Panc1 (cell line): ENCODE measurements around the gene LRRC23. TPM values are rescaled to one million over a fixed set of nuclear protein-coding genes. Genes with fewer than 3 reads are reported as not detected.

ENCODE experiments used
- ATAC-seq: fragments of 200-7000 bp; cut with Tn5 transposase; 2 replicates; pipeline ENCODE4 v1.9.1; 2020; ENCODE audit warnings: mild to moderate bottlenecking, moderate library complexity
- BruUV-seq: library from RNA; stranded (reverse); fragments of 400-500 nt; replicated peaks from 2 replicates; lab custom pipeline; 2021; lab: Mats Ljungman, UMichigan
- CTCF ChIA-PET: fragments of 300-600 bp; sonication (Branson Sonifier 250); formaldehyde crosslinking; loops from one replicate; lab custom pipeline; 2022; ENCODE audit warnings: antibody characterized with exemption; lab: Charles Lee
- POLR2A ChIA-PET: fragments of 300-600 bp; sonication (Branson Sonifier 250); formaldehyde crosslinking; loops from one replicate; lab custom pipeline; 2022; ENCODE audit warnings: antibody characterized with exemption; lab: Charles Lee
- DNase-seq: peaks from one replicate; pipeline ENCODE4 v3.0.0-alpha.2; 2010; ENCODE audit warnings: low read depth, low spot score
- H3K27ac ChIP-seq: 2 replicates; pipeline ENCODE4 v1.5.1; 2011; ENCODE audit warnings: mild to moderate bottlenecking, low read length, inconsistent platforms
- H3K27me3 ChIP-seq: fragments of 200-500 bp; sonication (Bioruptor generic); 2 replicates; pipeline ENCODE4 v1.6.0; 2014; ENCODE audit warnings: low read length, inconsistent platforms; ENCODE audit not compliant: control insufficient read depth, insufficient read depth
- H3K36me3 ChIP-seq: fragments of 200-500 bp; sonication (Bioruptor generic); 2 replicates; pipeline ENCODE4 v1.5.1; 2014; ENCODE audit warnings: inconsistent platforms, mild to moderate bottlenecking, low read length, moderate library complexity; ENCODE audit not compliant: control insufficient read depth, insufficient read depth
- H3K4me1 ChIP-seq: 2 replicates; pipeline ENCODE4 v1.5.1; 2011; ENCODE audit warnings: inconsistent platforms, mild to moderate bottlenecking, low read length, moderate library complexity; ENCODE audit not compliant: control insufficient read depth, insufficient read depth
- H3K4me3 ChIP-seq, 2 experiments: 2 replicates each; pipeline ENCODE4 v1.5.1; 2011 to 2012; ENCODE audit warnings: low read depth in 2 of 2, low read length in 2 of 2, mild to moderate bottlenecking in 2 of 2, inconsistent platforms in 1 of 2, moderate library complexity in 1 of 2
- H3K9me3 ChIP-seq: fragments of 200-500 bp; sonication (Bioruptor generic); 2 replicates; pipeline ENCODE4 v1.5.1; 2014; ENCODE audit warnings: low read depth, mild to moderate bottlenecking, inconsistent platforms, low read length, moderate library complexity; ENCODE audit not compliant: control insufficient read depth, insufficient read depth
- POLR2AphosphoS5 ChIP-seq: IDR thresholded peaks from 2 replicates; pipeline ENCODE4 v1.6.1; 2012; ENCODE audit warnings: mild to moderate bottlenecking, low read depth, low read length, moderate library complexity
- SIN3A ChIP-seq: IDR thresholded peaks from 2 replicates; pipeline ENCODE4 v1.6.1; 2012; ENCODE audit warnings: low read depth, mild to moderate bottlenecking, low read length, moderate library complexity, borderline replicate concordance; ENCODE audit not compliant: insufficient read depth
- TCF7L2 ChIP-seq: IDR thresholded peaks from 2 replicates; pipeline ENCODE4 v1.6.1; 2011; ENCODE audit warnings: mild to moderate bottlenecking, low read depth, low read length, inconsistent platforms
- in situ Hi-C: cut with HindIII; loops from 2 replicates; pipeline ENCODE4 v1.10.0; 2016; ENCODE audit warnings: low sequenced_read_pairs, low pct_unique_long_range_greater_than_20kb
- intact Hi-C: fragments of 100-400 bp; cut with micrococcal nuclease; formaldehyde crosslinking; loops from one replicate; pipeline ENCODE4 v1.10.0; 2022; ENCODE audit not compliant: unreplicated experiment
- total RNA-seq: library from RNA; stranded (reverse); gene quantifications from one replicate; pipeline ENCODE4 v1.2.1, GENCODE V29; 2021; ENCODE audit not compliant: unreplicated experiment
- TF ChIP-seq, protein P1 (sequence below): fragments of 450-650 bp; IDR thresholded peaks from 2 replicates; pipeline ENCODE4 v1.5.1; 2017; ENCODE audit warnings: mild to moderate bottlenecking
- TF ChIP-seq, protein P2 (sequence below), 2 experiments: IDR thresholded peaks; 2 replicates each; pipeline ENCODE4 v1.6.1; 2011 to 2012; ENCODE audit warnings: low read depth in 2 of 2, control low read depth in 1 of 2, low read length in 1 of 2, mild to moderate bottlenecking in 1 of 2, moderate library complexity in 1 of 2; ENCODE audit not compliant: insufficient read depth in 1 of 2

The LRRC23 gene
- total RNA-seq, 1 experiment from 2014 or later = 6.5 TPM

DNA sequence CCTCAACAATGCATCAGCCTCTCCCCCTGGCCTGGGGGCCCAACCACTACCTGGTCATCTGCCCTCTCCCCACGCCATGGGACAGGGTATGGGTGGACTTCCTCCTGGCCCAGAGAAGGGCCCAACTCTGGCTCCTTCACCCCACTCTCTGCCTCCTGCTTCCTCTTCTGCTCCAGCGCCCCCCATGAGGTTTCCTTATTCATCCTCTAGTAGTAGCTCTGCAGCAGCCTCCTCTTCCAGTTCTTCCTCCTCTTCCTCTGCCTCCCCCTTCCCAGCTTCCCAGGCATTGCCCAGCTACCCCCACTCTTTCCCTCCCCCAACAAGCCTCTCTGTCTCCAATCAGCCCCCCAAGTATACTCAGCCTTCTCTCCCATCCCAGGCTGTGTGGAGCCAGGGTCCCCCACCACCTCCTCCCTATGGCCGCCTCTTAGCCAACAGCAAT, 31.6 kb downstream of the LRRC23 start:
- no peak for TF ChIP-seq SIN3A
- TF ChIP-seq, protein P1, sequence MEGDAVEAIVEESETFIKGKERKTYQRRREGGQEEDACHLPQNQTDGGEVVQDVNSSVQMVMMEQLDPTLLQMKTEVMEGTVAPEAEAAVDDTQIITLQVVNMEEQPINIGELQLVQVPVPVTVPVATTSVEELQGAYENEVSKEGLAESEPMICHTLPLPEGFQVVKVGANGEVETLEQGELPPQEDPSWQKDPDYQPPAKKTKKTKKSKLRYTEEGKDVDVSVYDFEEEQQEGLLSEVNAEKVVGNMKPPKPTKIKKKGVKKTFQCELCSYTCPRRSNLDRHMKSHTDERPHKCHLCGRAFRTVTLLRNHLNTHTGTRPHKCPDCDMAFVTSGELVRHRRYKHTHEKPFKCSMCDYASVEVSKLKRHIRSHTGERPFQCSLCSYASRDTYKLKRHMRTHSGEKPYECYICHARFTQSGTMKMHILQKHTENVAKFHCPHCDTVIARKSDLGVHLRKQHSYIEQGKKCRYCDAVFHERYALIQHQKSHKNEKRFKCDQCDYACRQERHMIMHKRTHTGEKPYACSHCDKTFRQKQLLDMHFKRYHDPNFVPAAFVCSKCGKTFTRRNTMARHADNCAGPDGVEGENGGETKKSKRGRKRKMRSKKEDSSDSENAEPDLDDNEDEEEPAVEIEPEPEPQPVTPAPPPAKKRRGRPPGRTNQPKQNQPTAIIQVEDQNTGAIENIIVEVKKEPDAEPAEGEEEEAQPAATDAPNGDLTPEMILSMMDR = no peak
- TF ChIP-seq TCF7L2 = no peak
- no peak; the same call in 1 of the 2 replicates for TF ChIP-seq POLR2AphosphoS5
- TF ChIP-seq, protein P2, sequence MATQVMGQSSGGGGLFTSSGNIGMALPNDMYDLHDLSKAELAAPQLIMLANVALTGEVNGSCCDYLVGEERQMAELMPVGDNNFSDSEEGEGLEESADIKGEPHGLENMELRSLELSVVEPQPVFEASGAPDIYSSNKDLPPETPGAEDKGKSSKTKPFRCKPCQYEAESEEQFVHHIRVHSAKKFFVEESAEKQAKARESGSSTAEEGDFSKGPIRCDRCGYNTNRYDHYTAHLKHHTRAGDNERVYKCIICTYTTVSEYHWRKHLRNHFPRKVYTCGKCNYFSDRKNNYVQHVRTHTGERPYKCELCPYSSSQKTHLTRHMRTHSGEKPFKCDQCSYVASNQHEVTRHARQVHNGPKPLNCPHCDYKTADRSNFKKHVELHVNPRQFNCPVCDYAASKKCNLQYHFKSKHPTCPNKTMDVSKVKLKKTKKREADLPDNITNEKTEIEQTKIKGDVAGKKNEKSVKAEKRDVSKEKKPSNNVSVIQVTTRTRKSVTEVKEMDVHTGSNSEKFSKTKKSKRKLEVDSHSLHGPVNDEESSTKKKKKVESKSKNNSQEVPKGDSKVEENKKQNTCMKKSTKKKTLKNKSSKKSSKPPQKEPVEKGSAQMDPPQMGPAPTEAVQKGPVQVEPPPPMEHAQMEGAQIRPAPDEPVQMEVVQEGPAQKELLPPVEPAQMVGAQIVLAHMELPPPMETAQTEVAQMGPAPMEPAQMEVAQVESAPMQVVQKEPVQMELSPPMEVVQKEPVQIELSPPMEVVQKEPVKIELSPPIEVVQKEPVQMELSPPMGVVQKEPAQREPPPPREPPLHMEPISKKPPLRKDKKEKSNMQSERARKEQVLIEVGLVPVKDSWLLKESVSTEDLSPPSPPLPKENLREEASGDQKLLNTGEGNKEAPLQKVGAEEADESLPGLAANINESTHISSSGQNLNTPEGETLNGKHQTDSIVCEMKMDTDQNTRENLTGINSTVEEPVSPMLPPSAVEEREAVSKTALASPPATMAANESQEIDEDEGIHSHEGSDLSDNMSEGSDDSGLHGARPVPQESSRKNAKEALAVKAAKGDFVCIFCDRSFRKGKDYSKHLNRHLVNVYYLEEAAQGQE (IDR thresholded peaks at IDR 0.05; ENCODE audit: insufficient read depth in 1 of 2, low read depth in 2 of 2, low read length in 1 of 2) = no peak
- H3K4me3 ChIP-seq = no peak overlapping the region
- H3K27ac ChIP-seq = no peak overlapping the region
- POLR2A ChIA-PET = no interaction called here
- intact Hi-C loops = no loop called here
- CTCF ChIA-PET = no interaction called here
- H3K9me3 ChIP-seq = no peaks in the 10 kb centered on the region
- no TSS peak for BruUV-seq
- no peak for ATAC-seq
- H3K36me3 ChIP-seq = peaks cover 3% of the 10 kb centered on the region; the same call in 1 of the 2 replicates
- in situ Hi-C loops = no loop called here
- H3K27me3 ChIP-seq = no peaks in the 10 kb centered on the region
- DNase-seq = no peak
- peaks cover 41% of the 10 kb centered on the region for H3K4me1 ChIP-seq

DNA sequence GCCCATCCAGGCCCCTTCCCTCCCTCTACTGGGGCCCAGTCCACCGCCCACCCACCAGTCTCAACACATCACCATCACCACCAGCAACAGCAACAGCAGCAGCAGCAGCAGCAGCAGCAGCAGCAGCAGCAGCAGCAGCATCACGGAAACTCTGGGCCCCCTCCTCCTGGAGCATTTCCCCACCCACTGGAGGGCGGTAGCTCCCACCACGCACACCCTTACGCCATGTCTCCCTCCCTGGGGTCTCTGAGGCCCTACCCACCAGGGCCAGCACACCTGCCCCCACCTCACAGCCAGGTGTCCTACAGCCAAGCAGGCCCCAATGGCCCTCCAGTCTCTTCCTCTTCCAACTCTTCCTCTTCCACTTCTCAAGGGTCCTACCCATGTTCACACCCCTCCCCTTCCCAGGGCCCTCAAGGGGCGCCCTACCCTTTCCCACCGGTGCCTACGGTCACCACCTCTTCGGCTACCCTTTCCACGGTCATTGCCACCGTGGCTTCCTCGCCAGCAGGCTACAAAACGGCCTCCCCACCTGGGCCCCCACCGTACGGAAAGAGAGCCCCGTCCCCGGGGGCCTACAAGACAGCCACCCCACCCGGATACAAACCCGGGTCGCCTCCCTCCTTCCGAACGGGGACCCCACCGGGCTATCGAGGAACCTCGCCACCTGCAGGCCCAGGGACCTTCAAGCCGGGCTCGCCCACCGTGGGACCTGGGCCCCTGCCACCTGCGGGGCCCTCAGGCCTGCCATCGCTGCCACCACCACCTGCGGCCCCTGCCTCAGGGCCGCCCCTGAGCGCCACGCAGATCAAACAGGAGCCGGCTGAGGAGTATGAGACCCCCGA, 32.2 kb downstream of the LRRC23 start:
- Histone ChIP-seq H3K36me3 (peaks cover 3% of the 10 kb centered on the region; the same call in 1 of the 2 replicates), H3K4me1 (peaks cover 48% of the 10 kb centered on the region), H3K9me3 (no peaks in the 10 kb centered on the region), H3K4me3 (no peak overlapping the region), H3K27me3 (no peaks in the 10 kb centered on the region), H3K27ac (0 out of 2 replicates have a peak overlapping the region, but pooled peaks have one; percentile 29)
- DNase-seq = no peak
- TF ChIP-seq, protein P2 (IDR thresholded peaks at IDR 0.05; ENCODE audit: insufficient read depth in 1 of 2, low read depth in 2 of 2, low read length in 1 of 2) = no peak
- TF ChIP-seq, protein P1 = no peak; the same call in 1 of the 2 replicates
- TF ChIP-seq TCF7L2 (no peak), POLR2AphosphoS5 (no peak), SIN3A (no peak)
- ChIA-PET POLR2A (interaction anchor here (1.2 kb wide), 1 partner anchor 12 kb away, joined by 3 read pairs; no protein-coding TSS in a partner anchor), CTCF (no interaction called here)
- ATAC-seq = peak; percentile 10; the same call in 1 of the 2 replicates
- BruUV-seq = TSS peak; percentile 38
- intact Hi-C loops (no loop called here), in situ Hi-C loops (no loop called here)
